Skeletal muscle satellite cell (primary cell): ENCODE data around the gene PCGF2.
A peak's percentile ranks its signal among the peaks of the same experiment; 100 is the strongest.

Source experiments
- H3K27me3 ChIP-seq: 2 replicates; pipeline ENCODE4 v1.7.0; 2013; ENCODE audit warnings: low read length; ENCODE audit not compliant: control insufficient read depth, insufficient read depth
- H3K36me3 ChIP-seq: 2 replicates; pipeline ENCODE4 v1.7.0; 2013; ENCODE audit warnings: mild to moderate bottlenecking, control low read depth, low read length; ENCODE audit not compliant: insufficient read depth
- H3K4me1 ChIP-seq: 2 replicates; pipeline ENCODE4 v1.7.0; 2013; ENCODE audit warnings: low read length; ENCODE audit not compliant: control insufficient read depth, insufficient read depth
- H3K4me2 ChIP-seq: 2 replicates; pipeline ENCODE4 v1.7.0; 2013; ENCODE audit warnings: mild to moderate bottlenecking, low read length
- H3K4me3 ChIP-seq: 2 replicates; pipeline ENCODE4 v1.7.0; 2013; ENCODE audit warnings: low read length
- H3K9ac ChIP-seq: 2 replicates; pipeline ENCODE4 v1.7.0; 2013; ENCODE audit warnings: mild to moderate bottlenecking, low read depth, low read length, moderate library complexity
- H3K9me3 ChIP-seq: replicated peaks from 2 replicates; pipeline ENCODE4 v1.7.0; 2013; ENCODE audit warnings: mild to moderate bottlenecking, control low read depth, low read length

The PCGF2 gene

GRCh38 chr17:38703742-38704605, 44.2 kb downstream of the PCGF2 start:
- H3K4me1 ChIP-seq, result peaks cover 39% of the 10 kb centered on the region
- H3K9ac ChIP-seq, result peak overlapping the region; percentile 86
- H3K36me3 ChIP-seq, result peaks cover 2% of the 10 kb centered on the region
- H3K27me3 ChIP-seq, result no peaks in the 10 kb centered on the region
- H3K4me3 ChIP-seq, result peak overlapping the region; percentile 74
- H3K9me3 ChIP-seq, result no peaks in the 10 kb centered on the region
- H3K4me2 ChIP-seq, result peak overlapping the region; percentile 84

- Histone ChIP-seq H3K9me3 (no peaks in the 10 kb centered on the region), H3K27me3 (no peaks in the 10 kb centered on the region), H3K4me3 (peak overlapping the region; percentile 74), H3K4me1 (peaks cover 39% of the 10 kb centered on the region), H3K4me2 (peak overlapping the region; percentile 84), H3K36me3 (no peaks in the 10 kb centered on the region), H3K9ac (peak overlapping the region; percentile 74)
Observed at GRCh38 chr17:38702916-38703741, 45.0 kb downstream of the PCGF2 start.

GRCh38 chr17:38702166-38702915, 45.8 kb downstream of the PCGF2 start:
- Histone ChIP-seq H3K4me1 (peaks cover 39% of the 10 kb centered on the region), H3K36me3 (no peaks in the 10 kb centered on the region), H3K4me3 (peak overlapping the region; percentile 74), H3K4me2 (peak overlapping the region; percentile 84), H3K9me3 (no peaks in the 10 kb centered on the region), H3K9ac (peak overlapping the region; percentile 74), H3K27me3 (no peaks in the 10 kb centered on the region)

- Histone ChIP-seq H3K27me3 (no peaks in the 10 kb centered on the region), H3K9ac (peak overlapping the region; percentile 74), H3K4me3 (peak overlapping the region; percentile 74), H3K9me3 (no peaks in the 10 kb centered on the region), H3K4me2 (peak overlapping the region; percentile 84), H3K4me1 (peaks cover 35% of the 10 kb centered on the region), H3K36me3 (no peaks in the 10 kb centered on the region)
Observed at GRCh38 chr17:38701504-38702165, 46.5 kb downstream of the PCGF2 start.

GRCh38 chr17:38698760-38699159, 49.4 kb downstream of the PCGF2 start:
- Histone ChIP-seq H3K4me3 (no peak overlapping the region), H3K27me3 (no peaks in the 10 kb centered on the region), H3K9ac (no peak overlapping the region), H3K4me2 (no peak overlapping the region), H3K36me3 (no peaks in the 10 kb centered on the region), H3K9me3 (no peaks in the 10 kb centered on the region), H3K4me1 (peaks cover 22% of the 10 kb centered on the region)

GRCh38 chr17:38697061-38697820, 50.9 kb downstream of the PCGF2 start:
- Histone ChIP-seq H3K4me2 (no peak overlapping the region), H3K36me3 (no peaks in the 10 kb centered on the region), H3K27me3 (no peaks in the 10 kb centered on the region), H3K9me3 (no peaks in the 10 kb centered on the region), H3K9ac (no peak overlapping the region), H3K4me3 (no peak overlapping the region), H3K4me1 (peaks cover 13% of the 10 kb centered on the region)

GRCh38 chr17:38693700-38694329, 54.3 kb downstream of the PCGF2 start:
- Histone ChIP-seq H3K4me2 (no peak overlapping the region), H3K9ac (no peak overlapping the region)

GRCh38 chr17:38691154-38691553, 57.0 kb downstream of the PCGF2 start:
- Histone ChIP-seq H3K9ac (no peak overlapping the region), H3K4me2 (no peak overlapping the region), H3K4me1 (peaks cover 7% of the 10 kb centered on the region), H3K27me3 (peaks cover 4% of the 10 kb centered on the region), H3K9me3 (no peaks in the 10 kb centered on the region), H3K4me3 (no peak overlapping the region), H3K36me3 (no peaks in the 10 kb centered on the region)

More at GRCh38 chr17:38693700-38694329, 54.3 kb downstream of the PCGF2 start:
- Histone ChIP-seq H3K36me3 (no peaks in the 10 kb centered on the region), H3K4me3 (no peak overlapping the region), H3K27me3 (peaks cover 4% of the 10 kb centered on the region), H3K9me3 (no peaks in the 10 kb centered on the region), H3K4me1 (peaks cover 7% of the 10 kb centered on the region)

GRCh38 chr17:38690386-38690785, 57.8 kb downstream of the PCGF2 start:
- H3K4me2 ChIP-seq, result no peak overlapping the region
- no peaks in the 10 kb centered on the region for H3K36me3 ChIP-seq
- H3K4me1 ChIP-seq, result peaks cover 7% of the 10 kb centered on the region
- H3K9me3 ChIP-seq, result no peaks in the 10 kb centered on the region
- peaks cover 4% of the 10 kb centered on the region for H3K27me3 ChIP-seq
- no peak overlapping the region for H3K4me3 ChIP-seq
- H3K9ac ChIP-seq, result no peak overlapping the region

- no peak overlapping the region for H3K9ac ChIP-seq
- H3K4me1 ChIP-seq, result no peaks in the 10 kb centered on the region
- peaks cover 4% of the 10 kb centered on the region for H3K27me3 ChIP-seq
- H3K36me3 ChIP-seq, result no peaks in the 10 kb centered on the region
- no peak overlapping the region for H3K4me2 ChIP-seq
- H3K9me3 ChIP-seq, result no peaks in the 10 kb centered on the region
- H3K4me3 ChIP-seq, result no peak overlapping the region
Observed at GRCh38 chr17:38687286-38687685, 60.9 kb downstream of the PCGF2 start.
